A673 (cell line): ENCODE data around the gene TRMT61A.

ENCODE experiments used
- CTCF ChIP-seq: fragments of 300-800, 200-600 bp; sonication (generic); conservative IDR thresholded peaks from 2 replicates; pipeline ENCODE4 v1.5.1; 2017; ENCODE audit warnings: low read depth, mild to moderate bottlenecking, antibody characterized with exemption, low read length, moderate library complexity, mixed read lengths
- EZH2 ChIP-seq: fragments of 200-600 bp; sonication (generic); IDR thresholded peaks from 2 replicates; pipeline ENCODE4 v1.6.1; 2017; ENCODE audit warnings: borderline replicate concordance, low read depth, mild to moderate bottlenecking, mixed read lengths, antibody characterized with exemption, low read length; ENCODE audit not compliant: poor library complexity, severe bottlenecking

- TF ChIP-seq CTCF (no peak), EZH2 (no peak)
Measured at GRCh38 chr14:103542605-103543088, 13.7 kb downstream of the TRMT61A start.
